Small intestine (tissue), 7 donors: Measurements from ENCODE around the gene SELENOM. TPM values are rescaled to one million over a fixed set of nuclear protein-coding genes. Genes with fewer than 3 reads are reported as not detected.
"Not testable (repeated sequence)": the region's sequence is repeated elsewhere in the genome, so short reads cannot be mapped to it uniquely, and the experiment has no call there.

ENCODE experiments used
- DNase-seq, 2 donors: peaks; one replicate each; pipeline versions ENCODE4 v3.0.0 to v3.0.0-alpha.2; 2013
- FAIRE-seq: peaks from 2 replicates; lab custom pipeline; 2012; peaks lifted over from hg19 to GRCh38; lab: Jason Lieb, UNC
- H3K27ac ChIP-seq, 3 donors: one replicate each; pipeline ENCODE4 v1.5.1; 2013; ENCODE audit warnings: low read length in 2 of 3, mild to moderate bottlenecking in 2 of 3, control low read depth in 1 of 3, inconsistent platforms in 1 of 3, low read depth in 1 of 3, moderate library complexity in 1 of 3
- H3K27me3 ChIP-seq, 3 donors: one replicate each; pipeline ENCODE4 v1.6.1; 2013; ENCODE audit warnings: low read length in 3 of 3, inconsistent platforms in 1 of 3; ENCODE audit not compliant: control insufficient read depth in 3 of 3, insufficient read depth in 3 of 3
- H3K36me3 ChIP-seq, 3 donors: one replicate each; pipeline ENCODE4 v1.6.1; 2013; ENCODE audit warnings: low read length in 3 of 3, inconsistent platforms in 1 of 3, low read depth in 1 of 3, mild to moderate bottlenecking in 1 of 3, moderate library complexity in 1 of 3; ENCODE audit not compliant: control insufficient read depth in 3 of 3, insufficient read depth in 2 of 3
- H3K4me1 ChIP-seq, 3 donors: one replicate each; pipeline ENCODE4 v1.6.1; 2013; ENCODE audit warnings: low read length in 2 of 3, inconsistent platforms in 1 of 3, low read depth in 1 of 3, mild to moderate bottlenecking in 1 of 3, moderate library complexity in 1 of 3; ENCODE audit not compliant: control insufficient read depth in 3 of 3, insufficient read depth in 2 of 3
- H3K4me3 ChIP-seq, 3 donors: one replicate each; pipeline ENCODE4 v1.5.1; 2013; ENCODE audit warnings: low read length in 3 of 3, control low read depth in 1 of 3, inconsistent platforms in 1 of 3, low read depth in 1 of 3, mild to moderate bottlenecking in 1 of 3, moderate library complexity in 1 of 3
- H3K9me3 ChIP-seq, 2 donors: one replicate each; pipeline ENCODE4 v1.6.1; 2013; ENCODE audit warnings: low read depth in 1 of 2, low read length in 1 of 2; ENCODE audit not compliant: control insufficient read depth in 2 of 2, insufficient read depth in 1 of 2
- WGBS, 3 donors: extraction: QIAGEN DNeasy Blood & Tissue Kit; methylation state at CpG; one replicate each; pipeline ENCODE4 v1.1.7; 2013; 5-methylcytosine and 5-hydroxymethylcytosine counted together
- polyA plus RNA-seq, 4 donors: library from polyadenylated mRNA; stranded (reverse) in 3 of 4; unstranded in 1 of 4; fragments of 200-250 nt in 3 of 4; fragments of 120-200 nt in 1 of 4; gene quantifications; one replicate each; pipeline versions ENCODE4 v1.2.1 to v1.2.3, GENCODE V29; 2013
- donor health status: healthy with polysubstance abuse.
- donor health status: control.
- donor health status: control.
- donor health status: Bipolar disorder and iron deficiency.
- donor health status: healthy.

SELENOM gene
- polyA plus RNA-seq, 4 donors = 14.8 to 163 (median 69.2) TPM

GRCh38 chr22:31068970-31069369, 38.4 kb downstream of the SELENOM start:
- DNase-seq (no peak), FAIRE-seq (no peak)
- no peak overlapping the region for H3K27ac ChIP-seq
- peaks cover 0 to 5% of the 10 kb centered on the region in 2 donors for H3K9me3 ChIP-seq
- no peaks in the 10 kb centered on the region for H3K36me3 ChIP-seq
- no peaks in the 10 kb centered on the region for H3K27me3 ChIP-seq
- no peak overlapping the region for H3K4me3 ChIP-seq
- 76 to 88% (median 87%) methylated on average over 11 of the region's 11 CpGs for WGBS, 3 donors
- peaks cover 0 to 5% (median 0%) of the 10 kb centered on the region in 3 donors for H3K4me1 ChIP-seq

GRCh38 chr22:31064369-31064768, 43.0 kb downstream of the SELENOM start:
- peak overlapping the region in 1 of 3 donors; percentile 58 for H3K27ac ChIP-seq
- H3K27me3 ChIP-seq = no peaks in the 10 kb centered on the region
- WGBS, 3 donors = 63 to 84% (median 74%) methylated on average over 6 of the region's 6 CpGs
- peaks cover 0 to 23% (median 0%) of the 10 kb centered on the region in 3 donors for H3K4me1 ChIP-seq
- peaks cover 0 to 5% of the 10 kb centered on the region in 2 donors for H3K9me3 ChIP-seq
- FAIRE-seq (no peak), DNase-seq (no peak)
- no peaks in the 10 kb centered on the region for H3K36me3 ChIP-seq
- H3K4me3 ChIP-seq = peak overlapping the region in 1 of 3 donors; percentile 29

DNA sequence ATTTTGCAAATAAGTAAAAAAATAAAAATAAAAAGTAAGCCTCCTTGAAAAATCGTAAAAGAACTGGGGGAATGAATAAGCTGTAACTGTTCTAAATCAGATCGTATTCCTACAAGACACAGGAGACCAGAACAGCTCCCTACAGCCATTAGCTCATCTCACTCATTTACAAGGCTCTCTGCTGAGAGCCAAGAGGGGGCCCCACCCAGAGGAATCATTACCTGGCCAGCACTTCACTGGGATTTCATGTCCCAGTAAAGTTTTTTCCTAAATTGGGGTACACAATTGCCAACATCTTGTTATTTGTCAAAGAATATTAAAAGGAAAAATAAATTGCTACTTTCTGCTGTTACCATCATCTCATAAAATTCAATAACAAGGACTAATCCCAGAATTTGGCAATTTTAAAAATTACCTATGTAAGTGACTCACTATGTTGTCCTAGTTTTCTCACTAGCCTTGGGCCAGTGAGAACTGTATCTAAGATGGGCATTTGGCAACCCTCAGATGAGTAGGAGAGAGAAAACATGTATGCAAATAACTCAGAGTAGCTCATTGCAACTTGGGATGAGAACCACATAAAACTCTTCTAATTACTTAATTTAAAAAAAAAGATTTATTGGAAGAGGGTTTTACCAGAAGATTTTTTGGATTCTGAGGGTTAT, 44.7 kb downstream of the SELENOM start:
- 73 to 98% (median 84%) methylated on average over 2 of the region's 2 CpGs for WGBS, 3 donors
- Histone ChIP-seq H3K4me1 (peaks cover 0 to 22% (median 0%) of the 10 kb centered on the region in 3 donors), H3K4me3 (no peak overlapping the region), H3K9me3 (peaks cover 0 to 5% of the 10 kb centered on the region in 2 donors), H3K27ac (peak overlapping the region in 1 of 3 donors; percentile 58), H3K27me3 (no peaks in the 10 kb centered on the region), H3K36me3 (no peaks in the 10 kb centered on the region)
- DNase-seq (no peak), FAIRE-seq (no peak)

GRCh38 chr22:31059663-31060062, 47.7 kb downstream of the SELENOM start:
- FAIRE-seq, H3K27me3 ChIP-seq, H3K36me3 ChIP-seq, DNase-seq, H3K4me3 ChIP-seq, H3K9me3 ChIP-seq: not testable (repeated sequence)
- H3K27ac ChIP-seq = peak overlapping the region in 1 of 3 donors; percentile 53
- H3K4me1 ChIP-seq = peaks cover 0 to 41% (median 0%) of the 10 kb centered on the region in 3 donors
- 71 to 76% (median 73%) methylated on average over 6 of the region's 6 CpGs for WGBS, 3 donors

- Histone ChIP-seq H3K4me3 (no peak overlapping the region), H3K9me3 (no peaks in the 10 kb centered on the region), H3K4me1 (peaks cover 0 to 29% (median 0%) of the 10 kb centered on the region in 3 donors), H3K36me3 (no peaks in the 10 kb centered on the region), H3K27ac (peak overlapping the region in 2 of 3 donors; percentile 69 to 94), H3K27me3 (no peaks in the 10 kb centered on the region)
- DNase-seq = no peak
- no peak for FAIRE-seq
- 78 to 86% (median 85%) methylated on average over 5 of the region's 5 CpGs for WGBS, 3 donors
These were observed 50.3 kb downstream of the SELENOM start for GRCh38 chr22:31056986-31057599.

GRCh38 chr22:31055635-31056159, 51.7 kb downstream of the SELENOM start:
- H3K27ac ChIP-seq = peak overlapping the region in 2 of 3 donors; percentile 85 to 94
- no peaks in the 10 kb centered on the region for H3K27me3 ChIP-seq
- DNase-seq (peak; percentile 29 to 95), FAIRE-seq (no peak)
- 31 to 39% (median 39%) methylated on average over 13 of the region's 13 CpGs for WGBS, 3 donors
- no peaks in the 10 kb centered on the region for H3K9me3 ChIP-seq
- peaks cover 0 to 29% (median 0%) of the 10 kb centered on the region in 3 donors for H3K4me1 ChIP-seq
- H3K36me3 ChIP-seq = no peaks in the 10 kb centered on the region
- no peak overlapping the region for H3K4me3 ChIP-seq

DNA sequence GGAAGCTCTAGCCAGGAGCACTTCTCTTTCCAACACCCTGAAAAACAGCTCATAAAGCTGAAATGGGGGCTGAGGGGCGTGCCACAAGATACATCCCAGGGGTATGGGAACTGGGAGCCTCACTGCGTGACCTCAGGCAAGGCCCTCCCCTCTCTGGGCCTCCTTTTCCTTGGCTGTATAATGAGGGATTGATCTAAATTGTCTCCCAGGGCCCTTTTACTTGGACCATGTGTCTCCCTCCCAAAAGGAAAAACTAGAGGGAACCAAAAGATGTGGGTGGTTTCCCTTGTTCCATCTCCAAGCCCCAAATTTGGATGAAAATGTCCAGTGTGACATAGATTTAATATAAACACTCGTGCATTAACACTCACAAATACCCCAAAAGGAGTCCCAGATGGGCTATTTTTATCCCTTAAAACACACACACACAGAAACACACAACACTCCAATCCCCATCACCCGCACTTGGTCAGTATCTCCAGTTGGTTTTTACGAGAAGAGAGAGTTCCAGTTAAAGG, 52.2 kb downstream of the SELENOM start:
- WGBS, 3 donors = 62 to 79% (median 75%) methylated on average over 5 of the region's 5 CpGs
- no peak overlapping the region for H3K4me3 ChIP-seq

More for the DNA sequence above, 52.2 kb downstream of the SELENOM start:
- Histone ChIP-seq H3K27ac (peak overlapping the region in 2 of 3 donors; percentile 85 to 94), H3K27me3 (no peaks in the 10 kb centered on the region), H3K4me1 (peaks cover 0 to 28% (median 0%) of the 10 kb centered on the region in 3 donors), H3K9me3 (no peaks in the 10 kb centered on the region), H3K36me3 (no peaks in the 10 kb centered on the region)
- no peak for FAIRE-seq
- DNase-seq = no peak
